Measurements from ENCODE around the gene RASSF5. TPM values are rescaled to one million over a fixed set of nuclear protein-coding genes. Genes with fewer than 3 reads are reported as not detected.
A peak's percentile ranks its signal among the peaks of the same experiment; 100 is the strongest.

The RASSF5 gene
- total RNA-seq, 2 experiments from 2014 or later: 184 to 216 TPM

DNA sequence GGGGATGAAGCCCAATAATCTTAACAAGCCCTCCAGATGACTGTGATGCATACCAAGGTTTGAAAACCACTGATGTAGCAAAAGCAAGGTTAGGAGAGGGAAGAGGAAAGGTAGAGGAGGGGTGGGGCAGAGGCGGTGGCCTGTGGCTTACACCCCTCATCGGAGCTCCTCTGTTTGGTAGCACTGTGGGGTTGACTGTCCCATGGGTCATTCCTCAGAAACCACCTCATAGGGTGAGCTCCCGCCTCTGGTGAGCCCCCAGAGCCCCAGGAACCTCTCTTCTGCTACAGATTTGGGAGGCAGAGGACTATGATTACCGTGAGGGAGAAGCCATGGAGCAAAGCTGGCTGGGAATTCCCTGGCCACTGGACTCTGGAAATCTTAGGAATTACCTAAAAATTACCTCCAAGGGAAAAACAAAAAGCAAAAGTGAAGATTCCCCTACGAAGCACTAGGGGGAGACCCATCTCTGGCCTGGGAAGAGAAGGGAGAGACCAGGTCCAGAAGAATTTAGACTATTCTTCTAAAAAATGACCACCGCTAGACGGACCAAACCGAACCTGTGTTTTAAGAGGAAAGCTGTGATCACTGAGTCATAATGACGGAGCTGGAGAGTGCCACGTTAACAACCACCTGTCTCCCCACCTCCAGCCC is 1.5 kb upstream of the RASSF5 start:
- Mint-ChIP-seq H3K4me3 (peak overlapping the region; percentile 67), H3K27ac (no peak overlapping the region), H3K36me3 (peaks cover 2% of the 10 kb centered on the region), H3K27me3 (peaks cover 24% of the 10 kb centered on the region), H3K9me3 (ENCODE audit: low read depth) (no peaks in the 10 kb centered on the region), H3K4me1 (peaks cover 49% of the 10 kb centered on the region)
- CTCF ChIA-PET: interaction anchor here (0.9 to 2.9 kb wide), 13 partner anchors 16 to 159 kb away, joined by 3 to 20 read pairs (median 6); partner anchors contain the start of genes EIF2D and IKBKE
- ATAC-seq: no peak
- DNase-seq: no peak

- Mint-ChIP-seq H3K27ac (no peak overlapping the region), H3K4me3 (peak overlapping the region; percentile 67), H3K27me3 (peaks cover 25% of the 10 kb centered on the region), H3K9me3 (ENCODE audit: low read depth) (no peaks in the 10 kb centered on the region), H3K4me1 (peaks cover 49% of the 10 kb centered on the region), H3K36me3 (peaks cover 2% of the 10 kb centered on the region)
- DNase-seq (peak; percentile 46), ATAC-seq (peak; percentile 42)
- CTCF ChIA-PET: interaction anchor here (0.6 to 2.9 kb wide), 18 partner anchors 17 to 515 kb away, joined by 3 to 20 read pairs (median 4); partner anchors contain the start of genes DYRK3, EIF2D and IKBKE
These were observed 687 bp upstream of the RASSF5 start for GRCh38 chr1:206506405-206507283.

DNA sequence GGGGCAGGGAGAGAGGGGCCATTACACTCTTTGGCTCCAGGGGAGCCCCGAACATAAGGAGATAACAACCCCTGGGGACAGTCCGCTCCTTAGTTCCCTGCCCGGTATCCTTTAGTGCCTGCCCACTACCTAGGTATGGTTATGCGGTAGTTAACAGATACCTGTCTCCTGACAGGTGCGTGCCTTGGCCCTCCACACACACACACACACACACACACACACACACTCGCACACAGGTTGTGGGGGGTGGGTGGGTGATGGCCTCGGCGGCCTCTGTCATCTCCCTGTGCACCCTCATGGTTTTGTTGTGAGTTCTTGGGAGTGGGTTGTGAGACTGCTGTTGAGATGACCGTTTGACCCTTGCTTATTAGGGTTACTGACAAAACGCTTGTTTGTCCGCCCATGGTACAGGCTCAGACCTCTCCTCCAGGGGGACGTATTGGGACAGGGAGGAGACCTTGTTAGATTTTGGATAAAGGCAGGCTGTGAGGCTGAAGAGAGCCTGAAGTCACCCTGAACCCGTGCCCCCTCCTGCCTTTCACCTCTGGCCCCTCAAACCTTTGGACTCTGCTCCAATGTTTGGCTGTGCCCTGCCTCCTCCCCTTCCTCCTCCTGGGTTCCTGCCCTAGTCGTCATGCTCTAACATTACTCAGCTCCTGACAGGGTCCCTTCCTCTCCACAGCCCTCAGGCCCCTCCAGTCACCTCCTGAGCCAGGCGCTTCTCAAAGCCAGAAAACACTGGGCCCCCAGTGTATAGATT is 979 bp downstream of the RASSF5 start:
- CTCF ChIA-PET: interaction anchor here (2.8 kb wide), 1 partner anchor 156 kb away, joined by 20 read pairs; no protein-coding TSS in a partner anchor
- DNase-seq: no peak
- H3K36me3 Mint-ChIP-seq: peaks cover 2% of the 10 kb centered on the region

DNA sequence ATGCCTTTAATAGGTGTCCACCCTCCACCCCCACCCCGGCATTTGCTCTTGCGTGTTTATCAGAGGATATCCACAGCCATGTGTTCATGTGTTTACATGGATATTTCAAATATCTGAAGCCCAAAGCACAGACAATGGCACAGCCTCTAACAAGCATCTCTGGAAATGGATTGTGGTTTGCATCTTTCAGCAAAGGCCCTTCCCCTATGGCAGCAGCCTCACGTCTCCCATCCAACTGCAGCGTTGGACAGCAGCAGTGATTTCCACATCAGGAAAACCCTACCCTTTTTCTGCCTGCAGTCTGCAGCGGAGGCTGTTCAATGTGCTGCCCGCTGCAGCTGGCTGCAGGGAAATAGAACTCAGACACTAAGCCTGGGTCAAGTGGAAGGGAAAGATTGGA is 1.6 kb downstream of the RASSF5 start:
- peaks cover 36% of the 10 kb centered on the region for H3K4me1 Mint-ChIP-seq
- DNase-seq (no peak), ATAC-seq (no peak)
- CTCF ChIA-PET: no interaction called here
- peaks cover 26% of the 10 kb centered on the region for H3K27me3 Mint-ChIP-seq
- H3K4me3 Mint-ChIP-seq: peak overlapping the region; percentile 31
- peaks cover 2% of the 10 kb centered on the region for H3K36me3 Mint-ChIP-seq
- no peak overlapping the region for H3K27ac Mint-ChIP-seq
- no peaks in the 10 kb centered on the region for H3K9me3 Mint-ChIP-seq (ENCODE audit: low read depth)

More for the DNA sequence above, 979 bp downstream of the RASSF5 start:
- Mint-ChIP-seq H3K4me3 (peak overlapping the region; percentile 47), H3K4me1 (peaks cover 41% of the 10 kb centered on the region), H3K9me3 (ENCODE audit: low read depth) (no peaks in the 10 kb centered on the region), H3K27me3 (peaks cover 26% of the 10 kb centered on the region), H3K27ac (no peak overlapping the region)
- ATAC-seq: no peak

DNA sequence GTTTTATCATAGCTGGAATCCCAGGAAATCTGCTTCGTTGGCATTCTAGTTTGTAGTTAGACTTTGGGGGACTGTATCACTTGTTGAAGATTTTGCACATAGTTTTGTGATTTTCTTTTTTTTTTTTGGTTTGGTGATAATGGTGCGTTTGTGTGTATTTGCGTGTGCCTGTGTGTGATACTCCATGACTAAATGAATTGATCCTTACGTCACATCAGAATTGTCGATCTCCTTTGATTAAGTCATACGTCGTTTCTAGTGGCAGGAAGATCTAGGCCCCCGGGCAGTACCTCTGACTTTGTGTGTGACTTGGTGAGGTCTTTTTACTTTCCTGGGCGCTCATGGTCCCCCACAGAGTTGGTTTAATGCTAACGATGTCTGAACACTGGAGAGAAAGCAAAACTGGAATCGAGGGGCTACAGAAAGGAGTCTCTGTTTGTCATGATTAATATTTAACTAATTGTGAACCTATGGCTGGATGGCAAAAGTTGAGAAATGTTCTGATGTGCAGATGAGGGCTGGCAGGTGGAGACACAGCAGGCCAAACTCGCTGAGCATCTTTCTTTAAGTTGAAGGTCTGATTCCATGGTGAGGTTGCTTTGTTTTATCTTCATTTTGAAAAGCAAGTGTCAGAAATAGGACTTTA is 2.4 kb downstream of the RASSF5 start:
- no peak for DNase-seq
- Mint-ChIP-seq H3K4me3 (no peak overlapping the region), H3K36me3 (no peaks in the 10 kb centered on the region), H3K27me3 (peaks cover 26% of the 10 kb centered on the region), H3K9me3 (ENCODE audit: low read depth) (no peaks in the 10 kb centered on the region), H3K27ac (no peak overlapping the region), H3K4me1 (peaks cover 28% of the 10 kb centered on the region)
- CTCF ChIA-PET: no interaction called here
- ATAC-seq: no peak

DNA sequence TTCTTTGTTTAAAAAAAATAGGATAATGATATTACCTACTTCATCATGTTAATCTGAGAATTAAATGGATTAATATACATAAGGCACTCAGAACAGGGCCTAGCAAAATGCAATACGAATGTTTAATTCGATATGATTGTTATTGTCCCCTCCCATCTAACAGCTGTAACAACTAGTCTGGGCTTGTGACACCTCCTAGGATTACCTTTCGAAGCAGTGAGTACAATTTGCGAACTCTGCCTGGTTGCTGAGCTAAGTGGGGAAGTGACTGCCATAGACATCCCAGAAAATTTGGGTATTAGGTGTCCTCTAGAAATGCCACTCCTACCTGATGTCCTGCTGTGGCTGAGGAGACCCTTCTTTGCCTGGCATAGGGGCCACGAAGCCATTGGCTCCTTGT is 3.0 kb downstream of the RASSF5 start:
- ATAC-seq (no peak), DNase-seq (no peak)
- Mint-ChIP-seq H3K9me3 (ENCODE audit: low read depth) (no peaks in the 10 kb centered on the region), H3K36me3 (no peaks in the 10 kb centered on the region), H3K27ac (no peak overlapping the region), H3K27me3 (peaks cover 26% of the 10 kb centered on the region), H3K4me1 (peaks cover 21% of the 10 kb centered on the region), H3K4me3 (no peak overlapping the region)
- CTCF ChIA-PET: no interaction called here

- ATAC-seq (no peak), DNase-seq (no peak)
- H3K4me1 Mint-ChIP-seq: peaks cover 15% of the 10 kb centered on the region
- peaks cover 34% of the 10 kb centered on the region for H3K27me3 Mint-ChIP-seq
- H3K36me3 Mint-ChIP-seq: no peaks in the 10 kb centered on the region
- no peak overlapping the region for H3K4me3 Mint-ChIP-seq
- no peak overlapping the region for H3K27ac Mint-ChIP-seq
- CTCF ChIA-PET: interaction anchor here (2.5 kb wide), 1 partner anchor 33 kb away, joined by 7 read pairs; no protein-coding TSS in a partner anchor
- no peaks in the 10 kb centered on the region for H3K9me3 Mint-ChIP-seq (ENCODE audit: low read depth)
These were observed 4.2 kb downstream of the RASSF5 start for GRCh38 chr1:206511362-206512057.

DNA sequence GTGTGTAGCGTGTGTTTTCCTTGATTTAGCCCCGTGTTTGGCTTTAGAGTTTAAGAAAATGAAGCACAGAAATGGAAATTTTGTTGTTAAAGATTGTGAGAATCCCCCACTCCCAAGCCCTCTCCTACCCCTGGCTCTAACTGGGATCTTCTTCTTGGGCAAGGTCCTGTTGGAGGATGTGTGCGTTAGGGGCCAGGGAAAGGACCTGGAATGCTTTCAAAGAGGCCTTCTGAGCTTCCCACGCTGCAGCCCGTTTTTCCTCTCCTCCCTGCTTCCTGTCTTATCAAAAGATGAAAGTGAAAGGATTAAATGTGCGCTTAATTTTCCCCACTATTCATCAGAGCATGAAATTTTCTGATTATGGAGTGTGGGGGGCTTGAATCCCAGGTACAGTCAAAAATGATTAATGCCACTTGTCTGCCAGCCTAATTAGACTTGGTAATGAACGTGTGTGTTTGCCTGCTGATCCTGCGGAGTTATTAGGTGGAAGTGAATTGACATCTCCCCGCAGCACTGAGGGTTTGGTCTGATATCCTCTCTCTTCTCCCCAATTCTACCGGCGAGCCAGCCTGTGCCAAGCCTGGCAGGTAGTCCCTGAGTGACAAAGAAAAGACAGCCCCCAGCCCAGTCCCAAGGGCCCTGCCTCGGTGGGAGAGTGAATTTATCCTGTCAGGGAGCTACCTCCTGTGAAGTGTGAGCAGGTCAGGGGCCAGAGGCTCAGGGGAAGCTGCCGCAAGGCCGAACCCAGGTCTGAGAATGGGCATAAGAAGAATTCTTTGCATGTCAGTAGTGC is 4.9 kb downstream of the RASSF5 start:
- Mint-ChIP-seq H3K36me3 (no peaks in the 10 kb centered on the region), H3K4me1 (peaks cover 12% of the 10 kb centered on the region), H3K27me3 (peaks cover 34% of the 10 kb centered on the region), H3K9me3 (ENCODE audit: low read depth) (no peaks in the 10 kb centered on the region), H3K27ac (no peak overlapping the region), H3K4me3 (no peak overlapping the region)
- CTCF ChIA-PET: interaction anchor here (0.8 to 2.5 kb wide), 4 partner anchors 13 to 69 kb away, joined by 3 to 7 read pairs (median 3); no protein-coding TSS in a partner anchor
- no peak for DNase-seq
- no peak for ATAC-seq

DNA sequence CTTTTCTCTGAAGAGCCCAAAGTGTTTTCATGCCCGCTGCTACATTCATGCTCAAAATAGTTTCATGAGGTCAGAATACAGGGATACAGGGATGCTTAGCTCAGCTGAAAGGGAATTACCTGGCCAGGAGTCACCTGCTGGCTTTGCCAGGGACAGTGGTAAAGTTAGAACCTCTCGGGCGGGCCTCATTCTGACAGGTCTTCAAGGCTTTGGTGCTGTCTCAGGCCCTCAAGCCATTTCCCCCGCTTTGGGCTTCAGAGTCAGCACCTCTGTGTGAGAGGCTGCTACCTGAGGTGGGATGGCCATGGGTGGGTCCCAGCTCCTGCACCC is 5.5 kb downstream of the RASSF5 start:
- Mint-ChIP-seq H3K9me3 (ENCODE audit: low read depth) (no peaks in the 10 kb centered on the region), H3K4me1 (peaks cover 12% of the 10 kb centered on the region), H3K27ac (no peak overlapping the region), H3K36me3 (no peaks in the 10 kb centered on the region), H3K4me3 (no peak overlapping the region), H3K27me3 (peaks cover 33% of the 10 kb centered on the region)
- ATAC-seq (no peak), DNase-seq (no peak)
- CTCF ChIA-PET: interaction anchor here (0.8 to 2.5 kb wide), 4 partner anchors 14 to 69 kb away, joined by 3 to 7 read pairs (median 3); no protein-coding TSS in a partner anchor

GRCh38 chr1:206513312-206514111 is 6.2 kb downstream of the RASSF5 start:
- H3K27me3 Mint-ChIP-seq: peaks cover 26% of the 10 kb centered on the region
- H3K36me3 Mint-ChIP-seq: no peaks in the 10 kb centered on the region
- no peak overlapping the region for H3K4me3 Mint-ChIP-seq
- no peak overlapping the region for H3K27ac Mint-ChIP-seq
- DNase-seq (no peak), ATAC-seq (no peak)
- peaks cover 9% of the 10 kb centered on the region for H3K4me1 Mint-ChIP-seq
- CTCF ChIA-PET: interaction anchor here (0.9 to 2.5 kb wide), 2 partner anchors 31 to 68 kb away, joined by 3 to 7 read pairs; no protein-coding TSS in a partner anchor
- no peaks in the 10 kb centered on the region for H3K9me3 Mint-ChIP-seq (ENCODE audit: low read depth)

DNA sequence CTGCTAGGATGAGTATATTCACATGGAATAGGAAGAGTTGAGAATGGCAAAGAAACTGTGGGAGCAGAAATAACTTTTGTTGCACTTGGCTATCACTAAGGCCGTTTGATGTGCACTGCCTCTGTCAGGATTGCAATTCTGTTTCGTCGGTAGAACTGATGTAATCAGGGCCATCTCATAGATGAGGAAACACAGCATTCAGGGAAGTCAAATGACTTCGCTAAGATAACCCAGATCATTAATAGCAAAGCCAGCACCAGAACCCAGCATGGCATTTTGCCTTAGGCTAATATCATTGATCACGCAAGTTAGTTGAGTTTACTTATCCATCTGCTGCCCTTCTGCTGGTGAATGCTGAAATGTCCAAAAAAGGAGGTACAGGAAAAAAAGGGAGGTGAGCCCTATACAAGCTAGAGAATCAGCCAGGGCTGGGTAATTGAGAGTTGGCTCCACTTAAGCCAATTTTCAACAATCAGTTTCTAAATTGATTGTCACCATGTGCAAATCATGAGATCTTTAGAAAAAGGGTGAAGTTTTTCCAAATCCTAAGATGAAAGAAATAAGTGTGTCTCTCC is 7.6 kb downstream of the RASSF5 start:
- Mint-ChIP-seq H3K4me3 (no peak overlapping the region), H3K36me3 (no peaks in the 10 kb centered on the region), H3K4me1 (peaks cover 5% of the 10 kb centered on the region), H3K9me3 (ENCODE audit: low read depth) (no peaks in the 10 kb centered on the region), H3K27ac (no peak overlapping the region), H3K27me3 (peaks cover 13% of the 10 kb centered on the region)
- ATAC-seq: no peak
- CTCF ChIA-PET: interaction anchor here (2.5 kb wide), 1 partner anchor 36 kb away, joined by 7 read pairs; no protein-coding TSS in a partner anchor
- DNase-seq: no peak

Measured in activated CD8-positive, alpha-beta memory T cell treated with anti-CD3 and anti-CD28 coated beads, Interleukin-2, amount 10 ng/mL, durations not matched to agents 7 days and 5 days (primary cell).